GM19193 (cell line): Measurements from ENCODE around the gene ASIC2.

ENCODE experiments used
- POLR2A ChIP-seq: IDR thresholded peaks from 4 replicates; pipeline ENCODE4 v1.6.1; 2011; ENCODE audit not compliant: insufficient read depth, insufficient read length; ENCODE audit errors: extremely low read depth

ASIC2 gene

GRCh38 chr17:33046361-33047255 is 246.5 kb downstream of the ASIC2 start:
- TF ChIP-seq POLR2A = no peak

GRCh38 chr17:33045216-33045615 is 247.9 kb downstream of the ASIC2 start:
- TF ChIP-seq POLR2A = no peak

- no peak for TF ChIP-seq POLR2A
These were observed 248.3 kb downstream of the ASIC2 start for GRCh38 chr17:33044771-33045170.

- no peak for TF ChIP-seq POLR2A
These were observed 252.6 kb downstream of the ASIC2 start for GRCh38 chr17:33040461-33040860.

- no peak for TF ChIP-seq POLR2A
These were observed 253.2 kb downstream of the ASIC2 start for GRCh38 chr17:33039874-33040273.

- TF ChIP-seq POLR2A = no peak
These were observed 254.4 kb downstream of the ASIC2 start for GRCh38 chr17:33038740-33039139.

GRCh38 chr17:33033176-33033575 is 259.9 kb downstream of the ASIC2 start:
- TF ChIP-seq POLR2A = no peak

GRCh38 chr17:33028778-33029177 is 264.3 kb downstream of the ASIC2 start:
- TF ChIP-seq POLR2A = no peak

GRCh38 chr17:33028061-33028460 is 265.0 kb downstream of the ASIC2 start:
- no peak for TF ChIP-seq POLR2A

- no peak for TF ChIP-seq POLR2A
These were observed 268.2 kb downstream of the ASIC2 start for GRCh38 chr17:33024688-33025486.

- no peak for TF ChIP-seq POLR2A
These were observed 269.3 kb downstream of the ASIC2 start for GRCh38 chr17:33023790-33024189.

GRCh38 chr17:33021731-33022408 is 271.2 kb downstream of the ASIC2 start:
- no peak for TF ChIP-seq POLR2A

GRCh38 chr17:33019161-33019890 is 273.8 kb downstream of the ASIC2 start:
- no peak for TF ChIP-seq POLR2A

- no peak for TF ChIP-seq POLR2A
These were observed 275.7 kb downstream of the ASIC2 start for GRCh38 chr17:33017366-33017765.
